Right hindlimb (tissue), 1 donor: ENCODE data around the gene SAMD4B.

Experiments
- DNase-seq: peaks from one replicate; pipeline ENCODE4 v3.0.0-alpha.2; 2018

SAMD4B gene

GRCh38 chr19:39397360-39398296 is 55.4 kb downstream of the SAMD4B start:
- DNase-seq = peak; percentile 91

- DNase-seq = no peak
Observed at GRCh38 chr19:39398297-39398864, 56.2 kb downstream of the SAMD4B start.

- no peak for DNase-seq
Observed at GRCh38 chr19:39399668-39400050, 57.4 kb downstream of the SAMD4B start.

GRCh38 chr19:39400061-39400460 is 57.8 kb downstream of the SAMD4B start:
- DNase-seq = no peak

GRCh38 chr19:39401070-39401548 is 58.9 kb downstream of the SAMD4B start:
- DNase-seq = no peak

- no peak for DNase-seq
Observed at GRCh38 chr19:39401549-39402345, 59.5 kb downstream of the SAMD4B start.

- peak; percentile 95 for DNase-seq
Observed at GRCh38 chr19:39402346-39403300, 60.4 kb downstream of the SAMD4B start.

- DNase-seq = peak; percentile 98
Observed at GRCh38 chr19:39403331-39404312, 61.4 kb downstream of the SAMD4B start.

- DNase-seq = no peak
Observed at GRCh38 chr19:39405261-39405957, 63.2 kb downstream of the SAMD4B start.

- no peak for DNase-seq
Observed at GRCh38 chr19:39405958-39406655, 63.9 kb downstream of the SAMD4B start.

- DNase-seq = peak; percentile 94
Observed at GRCh38 chr19:39406656-39407409, 64.6 kb downstream of the SAMD4B start, which contains the start of gene ZFP36. Gene ZFP36, plus strand, starts transcription at chr19:39406847. Its CDS starts 58 bp downstream, at chr19:39406905.

GRCh38 chr19:39407410-39407659 is 65.1 kb downstream of the SAMD4B start:
- no peak for DNase-seq

- no peak for DNase-seq
Observed at GRCh38 chr19:39407660-39408391, 65.6 kb downstream of the SAMD4B start.

GRCh38 chr19:39408392-39409207 is 66.4 kb downstream of the SAMD4B start:
- no peak for DNase-seq

GRCh38 chr19:39409208-39410016 is 67.2 kb downstream of the SAMD4B start:
- peak; percentile 89 for DNase-seq
